ENCODE results near the gene TULP4.

GRCh38 chr6:158357570-158358216 lies 45.4 kb downstream of the TULP4 start:
- TF ChIP-seq CTCF (IDR thresholded peaks at IDR 0.05) = no peak
- no peak for TF ChIP-seq EZH2 (IDR thresholded peaks at IDR 0.05)

Data from neural progenitor cell (in vitro differentiated cells).